ENCODE data around the gene RNF212. TPM values are rescaled to one million over a fixed set of nuclear protein-coding genes. Genes with fewer than 3 reads are reported as not detected.
A peak's percentile ranks its signal among the peaks of the same experiment; 100 is the strongest.

Gene RNF212
- total RNA-seq, 1 experiment from 2014 or later: not detected

DNA sequence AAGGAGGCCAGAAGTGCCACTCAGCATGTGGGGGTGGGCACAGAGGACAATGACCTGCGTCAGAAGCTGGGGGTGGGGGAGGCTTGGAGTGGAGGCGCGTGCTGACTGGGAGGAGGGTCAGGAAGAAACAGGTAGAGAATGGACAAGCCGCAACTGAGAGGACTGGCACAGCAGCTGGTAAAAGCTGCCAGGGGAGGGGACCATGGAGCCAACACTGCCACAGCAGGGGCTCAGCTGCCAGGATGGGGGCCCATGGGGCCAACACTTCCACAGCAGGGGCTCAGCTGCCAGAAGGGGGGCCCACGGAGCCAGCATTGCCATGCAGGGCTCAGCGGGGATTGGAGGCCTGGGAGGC lies 19.1 kb downstream of the RNF212 start:
- in situ Hi-C loops (cut with HindIII; ENCODE audit: low pct_unique_long_range_greater_than_20kb, low sequenced_read_pairs): no loop called here
- no peak for DNase-seq (ENCODE audit: low read depth, low spot score)

DNA sequence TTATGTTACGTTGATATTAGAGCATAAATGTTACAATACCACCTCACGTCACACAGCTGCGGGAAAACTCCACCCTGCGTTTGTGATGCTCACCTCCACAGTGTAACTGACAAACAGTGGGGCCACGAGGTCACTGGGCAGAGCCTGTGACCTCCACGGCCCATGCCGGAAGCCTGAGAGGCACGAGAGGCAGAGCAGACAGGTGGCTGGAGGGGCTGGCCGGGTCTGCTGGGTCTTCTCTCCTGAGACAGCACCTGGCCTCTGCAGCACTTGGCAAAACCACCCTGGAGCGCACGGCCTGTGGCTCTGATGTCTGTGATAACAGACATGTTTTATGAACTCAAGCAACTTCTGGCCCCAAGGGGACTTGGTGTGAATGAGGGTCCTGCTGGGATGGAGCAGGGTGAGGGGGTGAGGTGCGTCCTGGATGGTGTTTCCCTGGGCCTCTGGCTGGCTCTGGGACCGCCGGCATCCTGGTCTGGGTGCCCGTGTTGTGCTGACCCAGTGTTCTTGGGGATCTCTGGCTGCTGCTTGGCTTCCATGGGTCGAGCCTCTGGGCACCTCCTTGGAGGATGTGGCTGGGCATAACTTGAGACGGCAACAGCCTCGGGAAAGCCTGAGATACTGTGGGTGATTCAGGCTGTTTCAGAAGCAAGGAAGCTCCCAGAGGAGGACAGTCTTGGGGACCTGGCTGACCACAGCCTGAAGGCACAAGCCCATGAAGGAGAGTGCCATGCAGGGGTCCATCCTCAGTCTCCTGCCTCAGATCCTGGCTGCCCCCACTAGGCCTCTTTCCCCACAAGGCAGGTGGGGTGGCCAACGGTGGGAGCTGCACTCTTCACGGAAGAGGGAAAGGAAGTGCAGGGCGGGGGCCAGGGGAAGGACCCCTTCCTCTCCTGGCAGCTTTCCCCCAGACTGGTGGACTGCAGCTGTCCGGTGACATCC lies 19.7 kb downstream of the RNF212 start:
- DNase-seq (ENCODE audit: low read depth, low spot score): no peak
- in situ Hi-C loops (cut with HindIII; ENCODE audit: low pct_unique_long_range_greater_than_20kb, low sequenced_read_pairs): no loop called here

DNA sequence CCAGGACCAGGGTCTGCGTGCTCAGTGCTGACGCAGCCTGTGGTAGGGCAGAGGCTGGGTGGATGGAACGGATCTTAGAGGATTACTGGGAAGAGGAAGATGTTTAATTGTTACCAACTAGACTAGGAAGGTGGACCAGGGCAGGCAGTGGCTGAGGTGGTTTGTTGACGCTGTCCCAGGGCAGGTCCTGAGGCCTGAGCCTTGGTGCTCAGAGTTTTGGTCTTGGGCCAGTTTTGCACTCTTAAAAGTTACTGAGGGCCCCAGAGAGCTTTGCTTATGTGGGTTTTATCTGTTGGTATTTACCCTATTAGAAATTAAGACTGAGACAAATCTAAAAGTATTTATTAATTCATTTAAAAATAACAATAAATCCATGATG lies 20.4 kb downstream of the RNF212 start:
- in situ Hi-C loops (cut with HindIII; ENCODE audit: low pct_unique_long_range_greater_than_20kb, low sequenced_read_pairs): no loop called here
- DNase-seq (ENCODE audit: low read depth, low spot score): no peak

DNA sequence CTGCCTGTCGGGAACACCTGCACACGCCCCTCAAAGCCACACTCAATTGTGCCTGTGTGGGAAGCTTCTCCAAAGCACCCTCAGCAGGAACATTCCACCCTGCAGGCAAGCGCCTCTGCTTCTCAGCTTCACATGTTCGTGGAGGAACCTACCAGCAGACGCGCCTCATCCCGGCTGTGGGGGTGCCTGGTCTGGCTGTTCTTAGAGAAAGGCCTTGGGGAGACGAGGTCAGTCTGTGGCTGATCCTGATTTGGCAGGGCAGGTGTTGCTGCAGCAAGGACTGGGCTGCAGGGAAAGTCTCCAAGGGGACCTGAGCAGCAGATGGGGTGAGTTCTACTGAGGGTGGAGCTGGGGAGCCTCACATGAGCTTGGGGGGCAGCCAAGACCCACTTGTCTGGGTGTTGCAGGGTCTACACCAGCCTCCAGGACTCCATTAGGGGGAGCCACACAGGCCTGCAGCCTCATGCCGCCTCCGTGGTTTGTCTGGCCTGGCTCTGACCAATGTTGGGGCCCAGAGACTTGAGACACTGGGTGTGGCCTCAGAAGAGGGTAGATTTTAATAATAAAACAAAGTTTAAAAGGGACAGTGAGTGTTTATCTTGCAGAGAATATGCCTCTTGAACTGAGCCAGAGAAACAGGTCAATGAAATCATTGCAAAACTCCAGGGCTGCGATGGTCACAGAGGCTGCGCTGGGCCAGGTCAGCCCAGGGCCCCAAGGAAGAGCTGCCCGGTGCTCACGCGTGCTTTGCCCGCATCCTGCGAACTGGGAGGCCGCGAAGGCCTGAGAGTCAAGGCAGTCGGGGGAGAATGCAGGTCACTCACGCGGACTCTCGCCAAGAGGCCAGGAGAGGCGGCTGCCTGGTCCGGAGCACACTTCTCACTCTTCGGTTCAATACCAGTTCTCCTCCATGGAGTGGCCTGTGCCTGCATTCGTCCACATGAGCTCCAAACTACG lies 21.1 kb downstream of the RNF212 start:
- DNase-seq (ENCODE audit: low read depth, low spot score): no peak
- in situ Hi-C loops (cut with HindIII; ENCODE audit: low pct_unique_long_range_greater_than_20kb, low sequenced_read_pairs): no loop called here

DNA sequence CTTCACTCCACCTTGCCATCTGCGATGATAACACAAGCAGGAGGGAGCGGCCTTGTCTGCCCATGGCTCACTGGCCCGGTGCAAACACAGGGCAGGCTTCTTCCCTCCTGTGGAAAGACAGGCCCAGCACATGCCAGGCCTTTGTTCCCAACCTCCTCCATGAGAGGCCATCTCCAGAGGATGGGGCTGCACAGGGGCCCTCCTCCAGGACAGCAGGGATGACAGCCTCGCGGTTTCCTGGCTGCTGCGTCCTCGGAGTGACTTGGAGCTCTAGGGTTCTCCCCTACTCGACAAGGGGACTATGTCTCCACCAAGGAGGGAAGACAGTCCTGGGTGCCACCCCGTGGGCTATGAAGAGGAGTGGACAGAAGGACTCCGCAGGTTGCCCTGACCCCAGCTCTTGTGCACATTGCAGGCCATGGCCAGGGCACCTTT lies 21.8 kb downstream of the RNF212 start:
- DNase-seq (ENCODE audit: low read depth, low spot score): no peak
- in situ Hi-C loops (cut with HindIII; ENCODE audit: low pct_unique_long_range_greater_than_20kb, low sequenced_read_pairs): no loop called here

DNA sequence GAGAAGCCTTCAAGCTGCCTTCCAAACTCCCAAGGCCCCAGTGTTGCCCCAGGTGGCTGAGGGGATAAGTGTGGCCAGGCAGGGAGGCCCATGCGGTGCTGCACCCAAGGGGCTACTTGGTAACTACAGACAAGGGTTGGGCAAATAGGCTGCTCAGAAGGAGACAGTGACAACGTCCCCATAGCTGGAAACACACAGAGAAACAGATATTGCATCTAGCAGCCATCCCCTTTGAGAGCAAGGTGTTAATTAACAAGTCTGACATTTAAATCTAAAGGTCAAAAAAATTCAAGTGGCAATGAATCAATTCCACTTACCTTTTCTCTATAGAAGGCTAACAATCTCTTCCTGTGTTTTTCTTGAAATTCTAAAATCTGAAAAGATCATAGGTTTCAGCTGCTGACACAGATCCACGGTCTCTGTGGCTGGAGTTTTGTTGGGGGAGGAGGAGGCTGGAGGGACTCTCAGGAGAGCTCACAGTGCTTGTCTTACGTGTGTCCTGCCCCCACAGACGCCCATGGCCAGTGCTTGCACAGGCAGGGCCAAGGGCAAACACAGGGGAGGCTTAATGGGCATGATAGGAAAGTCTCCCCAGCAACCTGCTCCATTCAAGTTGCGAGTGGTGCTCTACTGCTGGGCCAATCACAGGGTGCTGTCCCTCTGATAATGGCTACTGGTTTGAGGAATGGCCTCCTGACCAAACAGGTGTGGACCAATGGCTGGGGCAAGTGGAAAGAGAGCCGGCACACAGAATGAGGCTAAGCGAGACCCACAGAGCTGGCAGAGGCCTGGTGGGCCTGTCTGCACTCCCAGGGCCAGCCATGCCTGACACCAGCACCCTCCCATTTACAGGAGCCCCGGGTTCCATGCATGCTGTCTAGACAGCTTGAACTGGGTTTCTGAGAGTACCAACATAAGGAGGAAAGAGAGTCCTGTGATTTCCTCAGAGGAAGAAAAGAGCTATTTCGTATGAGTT lies 22.6 kb downstream of the RNF212 start:
- in situ Hi-C loops (cut with HindIII; ENCODE audit: low pct_unique_long_range_greater_than_20kb, low sequenced_read_pairs): no loop called here
- DNase-seq (ENCODE audit: low read depth, low spot score): no peak

DNA sequence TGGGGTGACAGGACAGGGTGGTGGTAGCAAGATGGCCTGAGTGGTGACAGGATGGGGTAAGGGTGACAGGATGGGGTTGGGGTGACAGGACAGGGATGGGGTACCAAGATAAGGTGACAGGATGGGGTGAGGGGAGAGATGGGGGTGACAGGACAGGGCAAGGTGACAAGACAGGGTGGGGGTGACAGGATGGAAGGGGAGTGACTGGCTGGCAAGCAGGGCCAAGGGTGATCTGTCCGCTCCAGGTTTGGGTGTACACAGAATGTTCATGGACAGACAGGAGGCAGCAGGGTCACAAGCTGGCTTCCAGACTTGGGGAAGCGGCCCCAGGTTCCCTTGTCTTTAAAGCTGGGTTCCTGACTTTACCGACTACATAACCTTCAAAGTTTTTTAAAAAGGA lies 23.3 kb downstream of the RNF212 start:
- in situ Hi-C loops (cut with HindIII; ENCODE audit: low pct_unique_long_range_greater_than_20kb, low sequenced_read_pairs): no loop called here
- DNase-seq (ENCODE audit: low read depth, low spot score): no peak

DNA sequence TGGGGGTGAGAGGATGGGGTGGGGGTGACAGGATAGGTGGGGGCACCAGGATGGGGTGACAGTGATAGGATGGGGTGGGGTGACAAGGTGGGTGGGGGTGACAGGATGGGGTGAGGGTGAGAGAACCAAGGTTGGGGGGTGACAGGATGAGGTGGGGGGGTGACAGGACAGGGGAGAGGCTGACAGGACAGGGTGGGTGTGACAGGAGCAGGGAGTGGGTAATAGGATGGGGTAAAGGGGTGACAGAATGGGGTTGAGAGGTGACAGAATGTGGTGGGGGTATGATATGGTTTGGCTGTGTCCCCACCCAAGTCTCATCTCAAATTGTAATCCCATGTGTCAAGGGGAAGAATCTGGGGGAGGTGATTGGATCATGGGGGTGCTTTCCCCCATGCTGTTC lies 26.0 kb downstream of the RNF212 start:
- no peak for DNase-seq (ENCODE audit: low read depth, low spot score)
- in situ Hi-C loops (cut with HindIII; ENCODE audit: low pct_unique_long_range_greater_than_20kb, low sequenced_read_pairs): no loop called here

DNA sequence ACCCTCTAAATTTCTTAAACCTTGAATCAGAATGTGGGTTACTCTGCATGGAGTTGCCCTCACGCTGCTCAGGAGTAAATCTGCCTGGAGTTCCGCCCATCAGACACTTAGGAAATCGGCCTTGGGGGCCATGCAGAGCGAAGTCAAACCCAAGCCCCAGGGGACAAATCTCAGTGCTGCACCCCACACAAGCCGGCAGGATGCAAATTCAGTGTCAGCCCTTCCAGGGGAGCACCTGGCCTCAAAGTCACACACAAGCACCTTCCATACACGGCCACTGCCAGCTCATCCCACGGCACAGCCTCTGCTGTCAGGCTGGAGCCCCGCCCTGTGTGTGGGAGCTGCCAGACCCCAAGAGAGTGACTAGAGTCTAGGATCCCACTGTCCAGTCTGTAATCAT lies 27.4 kb downstream of the RNF212 start:
- DNase-seq (ENCODE audit: low read depth, low spot score): no peak
- in situ Hi-C loops (cut with HindIII; ENCODE audit: low pct_unique_long_range_greater_than_20kb, low sequenced_read_pairs): no loop called here

DNA sequence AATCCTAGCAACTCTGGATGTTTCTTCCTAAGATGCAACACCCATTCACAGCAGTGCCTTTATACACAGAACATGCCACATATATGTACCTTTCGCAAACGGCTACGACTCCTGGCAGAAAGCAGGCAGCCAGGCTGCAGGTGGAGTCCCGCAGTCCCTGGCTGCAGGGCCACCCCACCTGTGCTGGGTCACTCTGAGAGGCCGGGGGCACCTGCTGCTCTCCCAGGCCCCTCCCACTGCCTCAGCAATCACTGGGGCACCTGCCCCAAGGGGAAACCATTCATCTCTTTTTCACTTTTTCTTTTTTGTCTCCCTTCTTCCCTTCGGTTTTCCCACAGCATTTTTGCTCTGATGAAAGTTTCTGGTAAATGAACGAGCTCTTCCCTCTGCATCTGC lies 28.0 kb downstream of the RNF212 start:
- in situ Hi-C loops (cut with HindIII; ENCODE audit: low pct_unique_long_range_greater_than_20kb, low sequenced_read_pairs): no loop called here
- no peak for DNase-seq (ENCODE audit: low read depth, low spot score)

DNA sequence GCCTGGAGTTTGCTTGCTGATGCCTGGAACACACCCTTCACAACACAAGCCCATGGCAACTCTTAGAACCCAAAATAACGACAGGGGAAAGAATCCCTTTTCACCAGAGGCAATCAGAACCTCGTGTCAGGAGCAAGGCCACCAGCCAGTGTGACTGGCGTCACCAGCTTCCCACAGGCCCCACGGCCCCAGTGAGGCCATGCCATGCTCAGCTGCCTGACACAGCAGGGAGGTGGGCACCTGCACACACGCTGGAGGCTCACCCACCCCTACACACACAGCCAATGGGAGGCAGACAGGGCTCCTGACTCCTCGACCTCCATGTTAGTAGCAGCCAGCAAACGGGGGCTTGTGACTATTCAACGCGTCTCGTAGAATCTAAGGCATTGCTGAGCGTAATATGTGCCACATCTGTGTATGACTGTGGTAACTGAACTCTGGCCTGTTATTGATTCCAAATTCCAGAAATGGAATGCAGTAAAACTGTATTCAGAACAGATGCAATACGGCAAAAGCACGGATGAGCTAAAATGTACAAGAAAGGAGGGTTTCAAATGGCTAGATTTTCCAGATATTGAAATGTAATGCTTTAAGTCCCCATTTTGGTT lies 28.5 kb downstream of the RNF212 start:
- DNase-seq (ENCODE audit: low read depth, low spot score): no peak
- in situ Hi-C loops (cut with HindIII; ENCODE audit: low pct_unique_long_range_greater_than_20kb, low sequenced_read_pairs): no loop called here

DNA sequence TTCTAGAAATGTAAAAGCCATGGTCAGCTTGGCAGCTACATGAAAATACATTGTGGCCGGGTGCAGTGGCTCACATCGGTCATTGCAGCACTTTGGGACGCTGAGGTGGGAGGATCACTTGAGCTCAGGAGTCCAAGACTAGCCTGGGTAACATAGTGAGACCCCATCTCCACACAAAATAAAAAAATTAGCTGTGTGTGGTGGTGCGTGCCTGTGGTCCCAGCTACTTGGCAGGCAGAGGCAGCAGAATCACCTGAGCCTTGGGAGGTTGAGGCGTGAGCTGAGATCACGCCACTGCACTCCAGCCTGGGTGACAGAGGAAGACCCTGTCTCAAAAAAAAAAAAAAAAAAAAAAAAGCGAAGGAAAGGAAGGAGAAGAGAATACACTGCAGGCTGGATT lies 29.0 kb downstream of the RNF212 start:
- in situ Hi-C loops (cut with HindIII; ENCODE audit: low pct_unique_long_range_greater_than_20kb, low sequenced_read_pairs): no loop called here
- no peak for DNase-seq (ENCODE audit: low read depth, low spot score)

DNA sequence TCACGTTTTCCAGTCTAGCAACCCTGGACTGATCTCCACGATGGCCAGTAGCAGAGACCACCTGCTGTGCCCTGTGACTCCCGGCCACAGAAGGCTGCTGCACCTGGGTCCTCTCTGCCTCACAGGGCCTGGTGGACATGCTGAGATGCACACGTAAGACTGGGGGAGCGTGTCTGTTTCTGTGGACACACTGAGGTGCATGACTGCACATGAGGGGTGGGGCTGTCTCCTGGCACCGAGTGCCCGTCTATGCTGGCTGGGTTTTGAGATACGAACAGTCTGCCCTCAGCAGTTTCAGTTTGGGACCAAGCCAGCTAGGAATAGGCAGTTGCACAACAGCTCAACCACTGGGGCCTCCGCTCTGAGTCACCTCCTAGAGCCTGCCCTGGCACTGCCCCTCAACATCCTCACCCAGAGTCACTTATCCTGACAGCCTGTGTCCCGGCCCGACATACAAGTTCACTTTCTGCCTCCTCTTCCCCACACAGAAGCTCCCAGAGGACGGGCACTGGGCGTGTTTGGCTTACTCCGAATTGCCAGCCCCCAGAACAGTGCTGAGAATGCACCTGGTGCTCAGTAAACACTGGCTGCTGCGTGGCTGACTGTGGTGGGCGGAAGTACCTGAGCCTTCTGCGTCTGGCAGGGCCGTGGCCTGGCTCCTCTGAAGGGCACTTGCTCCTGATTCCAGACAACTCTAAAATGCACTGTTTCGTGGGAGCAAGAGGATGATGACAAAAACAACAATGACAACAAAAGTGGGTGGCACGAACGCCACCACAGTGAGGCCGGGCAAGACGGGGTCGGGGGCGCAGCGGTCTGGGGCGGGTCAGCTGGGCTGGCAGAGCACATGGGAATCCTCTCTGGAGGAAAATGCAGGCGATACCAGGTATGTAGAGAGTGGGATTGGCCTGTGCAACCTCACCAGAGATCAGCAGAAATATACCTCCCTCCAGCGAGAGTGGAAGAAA lies 30.9 kb downstream of the RNF212 start:
- in situ Hi-C loops (cut with HindIII; ENCODE audit: low pct_unique_long_range_greater_than_20kb, low sequenced_read_pairs): no loop called here

DNA sequence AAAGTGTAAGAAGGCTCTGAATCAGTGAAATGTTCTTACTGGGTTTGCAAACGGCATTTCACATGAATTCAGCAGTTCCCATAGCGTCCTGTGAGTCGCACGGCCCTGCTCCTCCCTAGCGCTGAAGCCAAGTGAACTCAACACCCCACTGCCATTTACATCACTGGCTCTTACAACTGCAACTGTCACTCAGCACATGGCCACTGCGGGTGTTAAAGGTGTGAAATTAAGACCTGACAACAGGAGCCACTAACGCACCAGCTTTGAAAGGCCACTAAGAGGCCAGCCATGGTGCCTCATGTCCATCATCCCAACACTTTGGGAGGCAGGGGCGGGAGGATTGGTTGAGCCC lies 31.7 kb downstream of the RNF212 start:
- in situ Hi-C loops (cut with HindIII; ENCODE audit: low pct_unique_long_range_greater_than_20kb, low sequenced_read_pairs): no loop called here
- no peak for DNase-seq (ENCODE audit: low read depth, low spot score)

More for the DNA sequence above, 30.9 kb downstream of the RNF212 start:
- peak; percentile 6 for DNase-seq (ENCODE audit: low read depth, low spot score)

DNA sequence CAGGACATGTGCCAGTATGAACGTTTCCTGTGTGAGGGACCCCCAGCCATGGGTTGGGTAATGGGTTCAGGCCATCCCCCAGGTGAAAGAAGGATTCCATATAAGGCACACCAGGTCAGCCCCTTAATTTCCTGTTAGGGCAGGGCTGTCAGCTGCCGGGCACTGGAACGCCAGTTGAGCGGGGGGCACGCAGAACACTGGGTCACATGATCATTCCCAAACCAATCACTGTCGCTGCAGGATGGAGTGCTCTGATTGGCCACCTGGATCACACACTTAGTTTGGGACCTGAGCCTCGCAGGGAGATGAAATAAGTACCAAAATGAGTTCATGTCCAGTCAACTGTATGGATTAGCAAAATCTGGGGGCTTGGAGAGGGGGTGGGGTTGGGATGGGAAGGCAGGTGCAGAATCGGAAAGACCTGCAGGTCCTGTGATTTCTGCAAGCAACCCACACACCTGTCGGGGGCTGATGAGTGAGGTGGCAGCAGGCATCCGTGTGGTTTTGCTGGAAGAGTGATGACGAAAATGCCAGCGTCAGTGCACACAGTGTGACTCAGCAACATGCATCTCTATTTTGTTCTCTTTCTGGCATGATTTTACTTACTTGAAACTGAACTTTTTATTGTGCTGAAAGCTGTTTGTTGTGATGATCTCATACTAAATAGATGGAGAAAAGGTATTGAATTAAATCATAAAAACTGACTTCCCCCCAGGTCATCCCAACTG lies 32.2 kb downstream of the RNF212 start:
- DNase-seq (ENCODE audit: low read depth, low spot score): no peak
- in situ Hi-C loops (cut with HindIII; ENCODE audit: low pct_unique_long_range_greater_than_20kb, low sequenced_read_pairs): no loop called here

DNA sequence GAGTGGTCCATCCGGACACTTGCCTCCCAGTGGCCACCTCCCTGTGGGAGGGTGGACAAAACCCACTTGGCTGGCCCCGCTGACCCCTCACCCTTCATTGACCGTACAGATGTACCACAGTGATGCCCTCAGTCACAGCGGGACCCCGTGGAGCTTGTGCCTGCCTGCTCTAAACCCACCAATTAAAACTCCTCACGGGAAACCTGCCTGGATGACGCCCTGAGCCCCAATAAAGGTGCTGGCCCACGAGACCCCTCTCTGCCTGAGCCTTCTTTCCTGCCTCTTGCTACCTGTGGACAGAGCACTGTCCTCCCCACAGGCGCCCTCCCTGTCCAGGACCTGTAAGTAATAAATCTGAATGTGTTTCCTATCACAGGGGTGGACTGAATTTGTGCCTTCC lies 32.9 kb downstream of the RNF212 start:
- no peak for DNase-seq (ENCODE audit: low read depth, low spot score)
- in situ Hi-C loops (cut with HindIII; ENCODE audit: low pct_unique_long_range_greater_than_20kb, low sequenced_read_pairs): no loop called here

All from SK-MEL-5 (cell line).